Adrenal gland (tissue), 12 donors: Measurements from ENCODE around the gene SLC29A1. TPM values are rescaled to one million over a fixed set of nuclear protein-coding genes. Genes with fewer than 3 reads are reported as not detected.

Source experiments
- DNase-seq, 7 donors: peaks; one replicate each; pipeline ENCODE4 v3.0.0-alpha.2; 2019 to 2020
- H3K27ac ChIP-seq, 5 donors: fragments of 200-600 bp; sonication (generic) in 4 of 5; 1 replicate in 3 of 5; 2 replicates in 2 of 5; pipeline versions ENCODE4 v1.5.1 to v1.8.0; 2016 to 2020; ENCODE audit warnings: mild to moderate bottlenecking in 1 of 5
- H3K27me3 ChIP-seq: fragments of 200-600 bp; 2 replicates; pipeline ENCODE4 v1.8.0; 2021
- H3K36me3 ChIP-seq, 2 donors: fragments of 200-600 bp; replicated peaks in 1 of 2; 1 replicate in 1 of 2; 2 replicates in 1 of 2; pipeline versions ENCODE4 v1.5.1 to v1.8.0; 2018 to 2022
- H3K4me1 ChIP-seq, 2 donors: fragments of 200-600 bp; replicated peaks in 1 of 2; 1 replicate in 1 of 2; 2 replicates in 1 of 2; pipeline versions ENCODE4 v1.5.1 to v1.8.0; 2018 to 2021
- H3K4me3 ChIP-seq, 4 donors: fragments of 200-600 bp; sonication (generic) in 3 of 4; one replicate each; pipeline ENCODE4 v1.5.1; 2016 to 2018
- H3K9me3 ChIP-seq, 3 donors: fragments of 200-600 bp; sonication (generic) in 1 of 3; replicated peaks in 1 of 3; 1 replicate in 2 of 3; 2 replicates in 1 of 3; pipeline versions ENCODE4 v1.5.1 to v1.8.0; 2016 to 2021
- CTCF ChIP-seq, 6 experiments: fragments of 450-650 bp in 4 of 6; fragments of 200-600 bp in 2 of 6; sonication (generic) in 1 of 6; IDR thresholded peaks; 1 replicate in 5 of 6; 2 replicates in 1 of 6; pipeline versions ENCODE4 v1.5.1 to v1.8.0; 2016 to 2021; ENCODE audit warnings: antibody characterized with exemption in 6 of 6, mild to moderate bottlenecking in 2 of 6, moderate library complexity in 1 of 6
- POLR2A ChIP-seq, 2 donors: fragments of 450-650 bp; IDR thresholded peaks; one replicate each; pipeline ENCODE4 v1.6.1; 2017; ENCODE audit warnings: antibody characterized with exemption in 2 of 2, mild to moderate bottlenecking in 2 of 2, moderate library complexity in 1 of 2
- WGBS, 4 donors: extraction: QIAGEN DNeasy Blood & Tissue Kit in 2 of 4; methylation state at CpG; one replicate each; pipeline versions ENCODE4 v1.1.5 to v1.1.7; 2013 to 2017; 5-methylcytosine and 5-hydroxymethylcytosine counted together
- intact Hi-C, 2 donors: fragments of 100-400 bp; cut with DNase I; formaldehyde crosslinking; loops; one replicate each; pipeline versions ENCODE4 v1.14.1 to v1.15.0; 2022 to 2023
- polyA plus RNA-seq, 3 donors: library from polyadenylated mRNA; stranded (reverse); fragments of 200-250 nt in 2 of 3; fragments of 350-450 nt in 1 of 3; fragmentation: Illumina TruSeq in 1 of 3; extraction: RNeasy Lipid Tissue Mini Kit (QIAGEN cat#74804) in 1 of 3; gene quantifications; one replicate each; pipeline ENCODE4 v1.2.3, GENCODE V29; 2013 to 2014
- total RNA-seq, 9 donors: library from RNA; depleted of rRNA in 4 of 9; stranded (reverse); fragments of >200 nt in 4 of 9; fragments of 120-200 nt in 1 of 9; fragmentation: NEBNext Ultra II Directional in 1 of 9; extraction: Animal tissue kit (Norgen Biotek cat#: 25700) in 1 of 9; gene quantifications; one replicate each; pipeline versions ENCODE4 v1.1.0 to v1.2.4, GENCODE V29; 2013 to 2023
- donor health status: healthy with polysubstance abuse.
- donor health status: Bipolar disorder and iron deficiency.
- donor health status: DM: yes; HTN: yes; CAD: no.
- donor health status: DM: no; HTN: no; CAD: no.
- donor health status: DM: no; HTN: no; CAD: no.
- donor health status: DM: yes; HTN: yes; CAD: no.

SLC29A1 gene
- total and polyA plus RNA-seq, 12 donors, result 48.6 to 356 (median 134) TPM

GRCh38 chr6:44251576-44252524 is 28.5 kb downstream of the SLC29A1 start:
- H3K27ac ChIP-seq, result peak overlapping the region in 3 of 5 donors; percentile 27 to 58 (median 29)
- no peaks in the 10 kb centered on the region for H3K27me3 ChIP-seq
- peaks cover 17 to 54% of the 10 kb centered on the region in 2 donors for H3K4me1 ChIP-seq
- peaks cover 0 to 77% of the 10 kb centered on the region in 2 donors for H3K36me3 ChIP-seq
- intact Hi-C loops, result no loop called here
- no peaks in the 10 kb centered on the region for H3K9me3 ChIP-seq
- no peak overlapping the region for H3K4me3 ChIP-seq
- 82 to 87% (median 84%) methylated on average over 14 of the region's 14 CpGs for WGBS, 4 donors
- no peak for DNase-seq
- TF ChIP-seq POLR2A (IDR thresholded peaks at IDR 0.05), result no peak
- no peak for TF ChIP-seq CTCF (IDR thresholded peaks at IDR 0.05)

- 62 to 70% (median 63%) methylated on average over 10 of the region's 10 CpGs for WGBS, 4 donors
- intact Hi-C loops, result no loop called here
- peak in 5 of 6 experiments; percentile 22 to 43 (median 38) for TF ChIP-seq CTCF (IDR thresholded peaks at IDR 0.05)
- TF ChIP-seq POLR2A (IDR thresholded peaks at IDR 0.05), result no peak
- Histone ChIP-seq H3K4me3 (no peak overlapping the region), H3K4me1 (peaks cover 19 to 54% of the 10 kb centered on the region in 2 donors), H3K27ac (no peak overlapping the region), H3K9me3 (no peaks in the 10 kb centered on the region), H3K36me3 (peaks cover 0 to 71% of the 10 kb centered on the region in 2 donors), H3K27me3 (no peaks in the 10 kb centered on the region)
- peak in 2 of 7 donors; percentile 64 to 70 for DNase-seq
Observed at GRCh38 chr6:44253307-44254101, 30.1 kb downstream of the SLC29A1 start.

- H3K9me3 ChIP-seq, result no peaks in the 10 kb centered on the region
- TF ChIP-seq POLR2A (IDR thresholded peaks at IDR 0.05) (no peak), CTCF (IDR thresholded peaks at IDR 0.05) (no peak)
- no peaks in the 10 kb centered on the region for H3K27me3 ChIP-seq
- 71 to 85% (median 76%) methylated on average over 12 of the region's 12 CpGs for WGBS, 4 donors
- peaks cover 13 to 45% of the 10 kb centered on the region in 2 donors for H3K4me1 ChIP-seq
- DNase-seq, result no peak
- H3K36me3 ChIP-seq, result peaks cover 0 to 61% of the 10 kb centered on the region in 2 donors
- intact Hi-C loops, result no loop called here
- H3K4me3 ChIP-seq, result no peak overlapping the region
- H3K27ac ChIP-seq, result no peak overlapping the region
Observed at GRCh38 chr6:44254191-44255104, 31.1 kb downstream of the SLC29A1 start.
